Measurements from ENCODE around the gene CDH15.

GRCh38 chr16:89155184-89155679 is 16.3 kb upstream of the CDH15 start:
- no peak for TF ChIP-seq CTCF (IDR thresholded peaks at IDR 0.05)
- no peak for TF ChIP-seq POLR2A (IDR thresholded peaks at IDR 0.05)

Data from heart left ventricle (tissue), 13 donors.